Neural progenitor cell (in vitro differentiated cells): ENCODE measurements around the gene SLC9A3. TPM values are rescaled to one million over a fixed set of nuclear protein-coding genes. Genes with fewer than 3 reads are reported as not detected.

Source experiments
- DNase-seq: peaks from one replicate; pipeline ENCODE4 v3.0.0-alpha.2; 2016; ENCODE audit warnings: low spot score
- H2AFZ ChIP-seq: fragments of 200-600 bp; sonication (generic); replicated peaks from 2 replicates; pipeline ENCODE4 v1.6.1; 2016; ENCODE audit warnings: antibody characterized with exemption
- H3F3A ChIP-seq: fragments of 200-600 bp; sonication (generic); 2 replicates; pipeline ENCODE4 v1.6.1; 2016; ENCODE audit warnings: antibody characterized with exemption, low read depth
- H3K27ac ChIP-seq: fragments of 200-600 bp; sonication (generic); 2 replicates; pipeline ENCODE4 v1.5.1; 2016; ENCODE audit warnings: mild to moderate bottlenecking
- H3K27me3 ChIP-seq: fragments of 200-600 bp; sonication (generic); 2 replicates; pipeline ENCODE4 v1.6.1; 2016; ENCODE audit warnings: mild to moderate bottlenecking, moderate library complexity
- H3K36me3 ChIP-seq: fragments of 200-600 bp; sonication (generic); 2 replicates; pipeline ENCODE4 v1.5.1; 2016
- H3K4me1 ChIP-seq: fragments of 200-600 bp; sonication (generic); 2 replicates; pipeline ENCODE4 v1.6.1; 2016; ENCODE audit warnings: mixed run types
- H3K4me2 ChIP-seq: fragments of 200-600 bp; sonication (generic); 2 replicates; pipeline ENCODE4 v1.6.1; 2016
- H3K4me3 ChIP-seq: fragments of 200-600 bp; sonication (generic); 2 replicates; pipeline ENCODE4 v1.5.1; 2016
- H3K79me2 ChIP-seq: fragments of 200-600 bp; sonication (generic); 2 replicates; pipeline ENCODE4 v1.6.1; 2016; ENCODE audit warnings: low read depth
- H3K9ac ChIP-seq: fragments of 200-600 bp; sonication (generic); 2 replicates; pipeline ENCODE4 v1.6.1; 2016
- H3K9me3 ChIP-seq: fragments of 200-600 bp; sonication (generic); 2 replicates; pipeline ENCODE4 v1.5.1; 2016; ENCODE audit warnings: low read depth
- H4K20me1 ChIP-seq: fragments of 200-600 bp; sonication (generic); 2 replicates; pipeline ENCODE4 v1.6.1; 2016; ENCODE audit warnings: low read depth
- H3K27ac Mint-ChIP-seq: 3 replicates; pipeline ENCODE4 v1.8.0; 2021; ENCODE audit warnings: mixed read lengths
- H3K27me3 Mint-ChIP-seq: 2 replicates; pipeline ENCODE4 v1.8.0; 2022; ENCODE audit warnings: low read depth, mild to moderate bottlenecking, inconsistent platforms, moderate library complexity, mixed read lengths; ENCODE audit not compliant: insufficient read depth
- H3K36me3 Mint-ChIP-seq: 3 replicates; pipeline ENCODE4 v1.8.0; 2021; ENCODE audit warnings: mixed read lengths
- H3K4me1 Mint-ChIP-seq: 3 replicates; pipeline ENCODE4 v1.8.0; 2021; ENCODE audit warnings: mixed read lengths
- H3K4me3 Mint-ChIP-seq: 3 replicates; pipeline ENCODE4 v1.8.0; 2021; ENCODE audit warnings: mild to moderate bottlenecking, moderate library complexity, mixed read lengths
- H3K9me3 Mint-ChIP-seq: 3 replicates; pipeline ENCODE4 v1.8.0; 2020; ENCODE audit warnings: mixed read lengths
- EZH2 ChIP-seq: fragments of 200-600 bp; sonication (generic); IDR thresholded peaks from 2 replicates; pipeline ENCODE4 v1.6.1; 2017; ENCODE audit warnings: antibody characterized with exemption, mild to moderate bottlenecking, moderate library complexity
- EZH2phosphoT487 ChIP-seq: fragments of 200-600 bp; sonication (generic); IDR thresholded peaks from 2 replicates; pipeline ENCODE4 v1.6.1; 2017; ENCODE audit warnings: antibody characterized with exemption
- total RNA-seq: library from RNA; depleted of rRNA; stranded (reverse); fragments of >200 nt; gene quantifications from 2 replicates; pipeline ENCODE4 v1.2.3, GENCODE V29; 2015; ENCODE audit warnings: low replicate concordance
- TF ChIP-seq, protein P1 (sequence below): fragments of 200-600 bp; sonication (generic); IDR thresholded peaks from 2 replicates; pipeline ENCODE4 v1.5.1; 2017; ENCODE audit warnings: antibody characterized with exemption, mild to moderate bottlenecking

Gene SLC9A3
- total RNA-seq, 1 donor from 2014 or later = 1.4 TPM

DNA sequence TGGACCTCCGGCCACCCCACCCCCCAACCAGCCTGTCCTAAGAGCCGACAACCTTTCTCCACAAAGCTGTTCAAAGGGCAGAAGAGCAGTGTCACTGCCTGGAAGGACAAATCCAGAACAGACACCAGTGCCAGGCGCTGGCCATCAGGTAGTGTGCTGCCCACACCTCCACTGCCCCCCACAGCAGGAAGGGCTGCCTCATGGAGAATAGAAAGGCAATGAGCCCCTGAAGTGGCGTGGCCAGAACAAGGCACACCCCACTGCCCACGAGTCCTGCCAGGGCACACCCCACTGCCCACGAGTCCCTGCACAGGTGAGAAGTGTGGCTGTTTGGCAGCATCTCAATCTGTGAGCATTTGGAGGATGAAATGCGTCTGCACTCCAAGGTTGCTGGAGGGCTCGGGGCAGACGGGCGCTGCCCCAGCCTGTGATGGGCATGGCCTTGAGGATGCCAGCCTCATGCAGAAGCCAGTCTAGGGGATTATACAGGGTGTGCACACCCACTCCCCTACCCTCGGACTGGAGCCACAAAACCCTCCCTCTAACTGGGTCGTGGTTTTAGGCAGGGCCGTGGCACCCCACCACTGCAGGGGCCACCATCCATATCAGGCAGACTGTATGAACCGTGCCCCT lies 2.3 kb upstream of the SLC9A3 start:
- Mint-ChIP-seq H3K27ac (no peak overlapping the region), H3K4me3 (no peak overlapping the region), H3K4me1 (peaks cover 27% of the 10 kb centered on the region), H3K36me3 (no peaks in the 10 kb centered on the region), H3K9me3 (no peaks in the 10 kb centered on the region), H3K27me3 (peaks cover 73% of the 10 kb centered on the region)
- no peak overlapping the region for H3K4me3 ChIP-seq
- H4K20me1 ChIP-seq = peaks cover 58% of the 10 kb centered on the region
- no peak overlapping the region for H3K27ac ChIP-seq
- no peaks in the 10 kb centered on the region for H3K36me3 ChIP-seq
- TF ChIP-seq EZH2phosphoT487 (no peak), EZH2 (no peak)
- TF ChIP-seq, protein P1, sequence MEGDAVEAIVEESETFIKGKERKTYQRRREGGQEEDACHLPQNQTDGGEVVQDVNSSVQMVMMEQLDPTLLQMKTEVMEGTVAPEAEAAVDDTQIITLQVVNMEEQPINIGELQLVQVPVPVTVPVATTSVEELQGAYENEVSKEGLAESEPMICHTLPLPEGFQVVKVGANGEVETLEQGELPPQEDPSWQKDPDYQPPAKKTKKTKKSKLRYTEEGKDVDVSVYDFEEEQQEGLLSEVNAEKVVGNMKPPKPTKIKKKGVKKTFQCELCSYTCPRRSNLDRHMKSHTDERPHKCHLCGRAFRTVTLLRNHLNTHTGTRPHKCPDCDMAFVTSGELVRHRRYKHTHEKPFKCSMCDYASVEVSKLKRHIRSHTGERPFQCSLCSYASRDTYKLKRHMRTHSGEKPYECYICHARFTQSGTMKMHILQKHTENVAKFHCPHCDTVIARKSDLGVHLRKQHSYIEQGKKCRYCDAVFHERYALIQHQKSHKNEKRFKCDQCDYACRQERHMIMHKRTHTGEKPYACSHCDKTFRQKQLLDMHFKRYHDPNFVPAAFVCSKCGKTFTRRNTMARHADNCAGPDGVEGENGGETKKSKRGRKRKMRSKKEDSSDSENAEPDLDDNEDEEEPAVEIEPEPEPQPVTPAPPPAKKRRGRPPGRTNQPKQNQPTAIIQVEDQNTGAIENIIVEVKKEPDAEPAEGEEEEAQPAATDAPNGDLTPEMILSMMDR = no peak
- DNase-seq = no peak
- peaks cover 31% of the 10 kb centered on the region for H3K4me1 ChIP-seq
- no peak overlapping the region for H2AFZ ChIP-seq
- H3F3A ChIP-seq = peaks cover 7% of the 10 kb centered on the region
- no peak overlapping the region for H3K4me2 ChIP-seq
- H3K27me3 ChIP-seq = peaks cover 100% of the 10 kb centered on the region
- no peak overlapping the region for H3K9ac ChIP-seq
- H3K79me2 ChIP-seq = no peaks in the 10 kb centered on the region
- no peaks in the 10 kb centered on the region for H3K9me3 ChIP-seq

- H3F3A ChIP-seq = peaks cover 7% of the 10 kb centered on the region
- H3K27me3 ChIP-seq = peaks cover 100% of the 10 kb centered on the region
- no peak overlapping the region for H3K9ac ChIP-seq
- DNase-seq = no peak
- peaks cover 58% of the 10 kb centered on the region for H4K20me1 ChIP-seq
- H3K4me3 ChIP-seq = no peak overlapping the region
- H3K4me3 Mint-ChIP-seq = no peak overlapping the region
- H3K27ac ChIP-seq = no peak overlapping the region
- H3K27ac Mint-ChIP-seq = no peak overlapping the region
- H2AFZ ChIP-seq = no peak overlapping the region
- peaks cover 74% of the 10 kb centered on the region for H3K27me3 Mint-ChIP-seq
- peaks cover 27% of the 10 kb centered on the region for H3K4me1 Mint-ChIP-seq
- no peak overlapping the region for H3K4me2 ChIP-seq
- no peaks in the 10 kb centered on the region for H3K9me3 Mint-ChIP-seq
- no peaks in the 10 kb centered on the region for H3K9me3 ChIP-seq
- H3K36me3 Mint-ChIP-seq = no peaks in the 10 kb centered on the region
- H3K36me3 ChIP-seq = no peaks in the 10 kb centered on the region
- TF ChIP-seq, protein P1 = no peak
- TF ChIP-seq EZH2phosphoT487 (no peak), EZH2 (no peak)
- no peaks in the 10 kb centered on the region for H3K79me2 ChIP-seq
- peaks cover 32% of the 10 kb centered on the region for H3K4me1 ChIP-seq
Observed at GRCh38 chr5:525916-526315, 1.7 kb upstream of the SLC9A3 start.

DNA sequence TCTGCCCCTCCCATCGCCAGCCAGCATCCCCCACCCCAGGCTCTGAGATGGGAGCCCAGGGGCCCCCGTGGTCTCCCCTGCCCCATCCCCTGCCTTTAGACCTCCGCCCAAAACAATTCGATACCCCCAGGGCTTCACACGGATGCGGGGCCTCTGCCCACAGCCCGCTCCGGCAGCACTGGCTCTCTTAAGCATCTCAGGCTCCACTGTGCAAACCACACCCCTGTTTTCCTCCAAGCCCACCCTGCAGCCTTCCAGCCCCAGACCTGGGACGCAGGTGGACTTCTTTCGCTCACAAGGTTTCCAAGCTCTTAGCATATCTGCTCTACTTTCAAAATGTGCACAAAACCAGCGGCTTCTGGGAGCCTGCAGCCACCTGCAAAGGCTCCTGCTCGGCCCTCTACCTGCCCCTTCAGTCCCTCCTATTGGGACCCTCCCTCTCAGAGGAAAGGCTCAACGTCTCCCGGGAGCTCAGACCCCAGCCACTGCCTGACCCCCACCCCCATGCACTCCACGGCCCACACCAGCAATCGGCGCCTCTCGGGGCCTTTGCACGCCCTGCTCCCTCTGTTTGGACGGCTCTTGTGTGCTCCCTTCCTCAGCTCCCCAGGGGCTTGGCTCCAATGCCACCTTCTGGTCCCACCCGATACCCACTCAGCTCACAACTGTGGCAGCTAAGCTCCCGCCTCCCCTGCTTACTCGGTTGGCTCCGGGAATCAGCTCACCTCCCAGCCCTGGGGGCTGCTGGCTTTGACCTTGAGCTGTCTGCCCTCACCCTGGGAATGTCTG lies 918 bp upstream of the SLC9A3 start:
- Mint-ChIP-seq H3K4me1 (peaks cover 21% of the 10 kb centered on the region), H3K27ac (no peak overlapping the region), H3K9me3 (no peaks in the 10 kb centered on the region), H3K27me3 (peaks cover 69% of the 10 kb centered on the region), H3K36me3 (no peaks in the 10 kb centered on the region), H3K4me3 (peak overlapping the region; percentile 81)
- H4K20me1 ChIP-seq = peaks cover 57% of the 10 kb centered on the region
- no peak overlapping the region for H3K9ac ChIP-seq
- H3K4me1 ChIP-seq = peaks cover 29% of the 10 kb centered on the region
- peaks cover 7% of the 10 kb centered on the region for H3F3A ChIP-seq
- peak; percentile 76 for TF ChIP-seq EZH2
- TF ChIP-seq, protein P1 = no peak
- TF ChIP-seq EZH2phosphoT487 = peak; percentile 69
- DNase-seq = no peak
- H3K36me3 ChIP-seq = no peaks in the 10 kb centered on the region
- no peak overlapping the region for H3K27ac ChIP-seq
- peaks cover 100% of the 10 kb centered on the region for H3K27me3 ChIP-seq
- no peak overlapping the region for H3K4me3 ChIP-seq
- no peaks in the 10 kb centered on the region for H3K9me3 ChIP-seq
- no peaks in the 10 kb centered on the region for H3K79me2 ChIP-seq
- no peak overlapping the region for H3K4me2 ChIP-seq
- no peak overlapping the region for H2AFZ ChIP-seq
